Measurements from ENCODE around the gene MYO1A. TPM values are rescaled to one million over a fixed set of nuclear protein-coding genes. Genes with fewer than 3 reads are reported as not detected.

Gene MYO1A
- polyA plus RNA-seq, 2 of the 4 experiments (the other 2 are of a cell fraction) = 0.67 to 1.9 TPM

GRCh38 chr12:57063991-57064685, 14.2 kb upstream of the MYO1A start:
- Histone ChIP-seq H3K4me1 (0 out of 3 replicates have a peak, but pooled peaks cover 6% of the 10 kb centered on the region), H3K27ac (no peak overlapping the region), H3K4me3 (no peak overlapping the region), H3K9me3 (no peaks in the 10 kb centered on the region), H3K4me2 (no peak overlapping the region)
- WGBS (ENCODE audit: missing lambda C conversion rate) = 66% methylated on average over 5 of the region's 5 CpGs
- ATAC-seq (no peak), DNase-seq (ENCODE audit: low read depth in 1 of 2, low spot score in 1 of 2) (no peak), FAIRE-seq (no peak)
- TF ChIP-seq EP300 (IDR thresholded peaks at IDR 0.05) = no peak
- POLR2A ChIA-PET = no interaction called here
- CTCF ChIA-PET = interaction anchor here (1.0 to 8.5 kb wide), 6 partner anchors 15 to 119 kb away, joined by 3 to 161 read pairs (median 13); partner anchors contain the start of genes MYO1A, STAT6 and ZBTB39

GRCh38 chr12:57058454-57058853, 8.5 kb upstream of the MYO1A start:
- TF ChIP-seq, protein P1, sequence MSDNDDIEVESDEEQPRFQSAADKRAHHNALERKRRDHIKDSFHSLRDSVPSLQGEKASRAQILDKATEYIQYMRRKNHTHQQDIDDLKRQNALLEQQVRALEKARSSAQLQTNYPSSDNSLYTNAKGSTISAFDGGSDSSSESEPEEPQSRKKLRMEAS (IDR thresholded peaks at IDR 0.05) = no peak
- TF ChIP-seq SMC3 (IDR thresholded peaks at IDR 0.05) (no peak), MAZ (IDR thresholded peaks at IDR 0.05; ENCODE audit: borderline replicate concordance, low read depth, low read length) (no peak), KDM5A (IDR thresholded peaks at IDR 0.05) (no peak), NR3C1 (IDR thresholded peaks at IDR 0.05) (no peak)
- Histone ChIP-seq H3K4me2 (no peak overlapping the region), H3K4me3 (no peak overlapping the region), H3K4me1 (no peaks in the 10 kb centered on the region), H3K9me3 (no peaks in the 10 kb centered on the region), H3K27ac (no peak overlapping the region)
- CTCF ChIA-PET = interaction anchor here (0.5 to 8.5 kb wide), 7 partner anchors 10 to 332 kb away, joined by 3 to 161 read pairs (median 8); partner anchors contain the start of genes STAT6 and ZBTB39
- ATAC-seq (no peak), FAIRE-seq (no peak), DNase-seq (ENCODE audit: low read depth in 1 of 2, low spot score in 1 of 2) (no peak)
- POLR2A ChIA-PET = no interaction called here
- 97% methylated on average over 1 of the region's 1 CpG for WGBS (ENCODE audit: missing lambda C conversion rate)

GRCh38 chr12:57057067-57057751, 7.3 kb upstream of the MYO1A start:
- POLR2A ChIA-PET = no interaction called here
- 89% methylated on average over 6 of the region's 6 CpGs for WGBS (ENCODE audit: missing lambda C conversion rate)
- no peak for FAIRE-seq

More at GRCh38 chr12:57057067-57057751, 7.3 kb upstream of the MYO1A start:
- no peaks in the 10 kb centered on the region for H3K9me3 ChIP-seq
- no peak for TF ChIP-seq POLR2AphosphoS2 (conservative IDR thresholded peaks at IDR 0.05; ENCODE audit: low read length)
- TF ChIP-seq JUN (IDR thresholded peaks at IDR 0.05) = no peak
- TF ChIP-seq, protein P1 (IDR thresholded peaks at IDR 0.05) = no peak
- no peak for TF ChIP-seq BCL3 (IDR thresholded peaks at IDR 0.05)
- TF ChIP-seq RAD21 (conservative IDR thresholded peaks at IDR 0.05 in 1 of 2, IDR thresholded peaks at IDR 0.05 in 1 of 2) = no peak
- no peak for TF ChIP-seq ZNF302 (CRISPR knock-in tag; IDR thresholded peaks at IDR 0.05)
- TF ChIP-seq TFCP2L1 (CRISPR knock-in tag; IDR thresholded peaks at IDR 0.05) = no peak
- TF ChIP-seq, protein P2, sequence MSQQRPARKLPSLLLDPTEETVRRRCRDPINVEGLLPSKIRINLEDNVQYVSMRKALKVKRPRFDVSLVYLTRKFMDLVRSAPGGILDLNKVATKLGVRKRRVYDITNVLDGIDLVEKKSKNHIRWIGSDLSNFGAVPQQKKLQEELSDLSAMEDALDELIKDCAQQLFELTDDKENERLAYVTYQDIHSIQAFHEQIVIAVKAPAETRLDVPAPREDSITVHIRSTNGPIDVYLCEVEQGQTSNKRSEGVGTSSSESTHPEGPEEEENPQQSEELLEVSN (IDR thresholded peaks at IDR 0.05; ENCODE audit: borderline replicate concordance, low read depth) = no peak
- no peak for TF ChIP-seq CHD2 (IDR thresholded peaks at IDR 0.05; ENCODE audit: low read length, partially characterized antibody)
- no peak for TF ChIP-seq RFX5 (IDR thresholded peaks at IDR 0.05)
- no peak for TF ChIP-seq KDM1A (IDR thresholded peaks at IDR 0.05; ENCODE audit: low read depth)
- no peak for TF ChIP-seq HDAC2 (IDR thresholded peaks at IDR 0.05)
- no peak for TF ChIP-seq ZC3H11A (IDR thresholded peaks at IDR 0.05)
- TF ChIP-seq HOXB5 (CRISPR knock-in tag; IDR thresholded peaks at IDR 0.05) = no peak
- TF ChIP-seq EP300 (IDR thresholded peaks at IDR 0.05) = no peak
- no peak for TF ChIP-seq MAFK (IDR thresholded peaks at IDR 0.05; ENCODE audit: partially characterized antibody)
- no peak for TF ChIP-seq HEYL (CRISPR knock-in tag; IDR thresholded peaks at IDR 0.05)
- TF ChIP-seq ZFP36 (IDR thresholded peaks at IDR 0.05; ENCODE audit: borderline replicate concordance, partially characterized antibody) = no peak
- no peak for TF ChIP-seq TP53 (CRISPR knock-in tag; IDR thresholded peaks at IDR 0.05)
- TF ChIP-seq NFE2L2 (conservative IDR thresholded peaks at IDR 0.05; ENCODE audit: low read length) = no peak
- no peak overlapping the region for H3K4me2 ChIP-seq
- CTCF ChIA-PET = interaction anchor here (0.7 to 8.5 kb wide), 13 partner anchors 8 to 299 kb away, joined by 3 to 161 read pairs (median 5); partner anchors contain the start of genes STAT6 and ZBTB39
- ATAC-seq (no peak), DNase-seq (ENCODE audit: low read depth in 1 of 2, low spot score in 1 of 2) (no peak)
- H3K27ac ChIP-seq = no peak overlapping the region
- H3K4me3 ChIP-seq = no peak overlapping the region
- no peaks in the 10 kb centered on the region for H3K4me1 ChIP-seq
